SU-DHL-6 (cell line): ENCODE data around the gene HCN4.

Source experiments
- EZH2phosphoT487 ChIP-seq: fragments of 200-600 bp; sonication (generic), shearing (Covaris generic); conservative IDR thresholded peaks from 2 replicates; pipeline ENCODE4 v1.6.1; 2018; ENCODE audit warnings: mild to moderate bottlenecking, antibody characterized with exemption, low read length, moderate library complexity, mixed read lengths
- TF ChIP-seq, protein P1 (sequence below): fragments of 200-600 bp; sonication (generic); IDR thresholded peaks from one replicate; pipeline ENCODE4 v1.5.1; 2017; ENCODE audit warnings: antibody characterized with exemption, mild to moderate bottlenecking, low read length, moderate library complexity; ENCODE audit not compliant: insufficient read depth, poor library complexity, severe bottlenecking

DNA sequence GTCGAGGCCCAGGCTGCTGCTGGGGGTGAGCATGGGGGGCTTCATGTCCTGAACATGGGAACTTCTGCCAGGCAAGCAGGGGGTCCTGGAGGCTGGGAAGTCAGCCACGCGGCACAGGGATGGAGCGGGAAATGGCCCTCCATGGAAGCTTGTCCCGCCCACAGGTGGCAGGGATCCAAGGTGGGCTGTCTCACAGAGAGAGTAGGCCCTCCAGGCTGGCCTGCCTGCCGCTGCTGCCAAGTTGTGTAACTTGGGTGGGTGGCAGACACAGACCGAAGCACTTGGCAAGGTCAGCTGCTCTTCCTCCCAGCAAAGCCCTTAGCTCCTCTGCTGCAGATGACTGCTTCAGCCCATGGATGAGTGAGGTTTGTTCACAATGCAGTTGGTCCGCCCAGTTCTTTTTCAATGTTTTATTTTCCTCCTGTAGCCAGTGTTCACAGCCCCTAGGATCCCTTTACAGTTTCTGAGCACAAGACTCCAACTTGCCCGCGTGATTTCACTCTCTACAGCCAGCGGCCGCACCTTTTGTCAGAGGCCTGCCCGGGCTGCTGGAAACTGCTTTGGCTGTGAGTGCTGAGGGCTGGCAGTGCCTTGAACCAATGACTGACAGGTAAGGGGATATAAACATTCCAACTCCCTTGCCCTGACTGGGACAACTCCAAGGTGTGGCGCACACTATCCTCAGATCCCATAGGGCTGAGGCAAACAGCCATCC is 26.7 kb downstream of the HCN4 start:
- TF ChIP-seq, protein P1, sequence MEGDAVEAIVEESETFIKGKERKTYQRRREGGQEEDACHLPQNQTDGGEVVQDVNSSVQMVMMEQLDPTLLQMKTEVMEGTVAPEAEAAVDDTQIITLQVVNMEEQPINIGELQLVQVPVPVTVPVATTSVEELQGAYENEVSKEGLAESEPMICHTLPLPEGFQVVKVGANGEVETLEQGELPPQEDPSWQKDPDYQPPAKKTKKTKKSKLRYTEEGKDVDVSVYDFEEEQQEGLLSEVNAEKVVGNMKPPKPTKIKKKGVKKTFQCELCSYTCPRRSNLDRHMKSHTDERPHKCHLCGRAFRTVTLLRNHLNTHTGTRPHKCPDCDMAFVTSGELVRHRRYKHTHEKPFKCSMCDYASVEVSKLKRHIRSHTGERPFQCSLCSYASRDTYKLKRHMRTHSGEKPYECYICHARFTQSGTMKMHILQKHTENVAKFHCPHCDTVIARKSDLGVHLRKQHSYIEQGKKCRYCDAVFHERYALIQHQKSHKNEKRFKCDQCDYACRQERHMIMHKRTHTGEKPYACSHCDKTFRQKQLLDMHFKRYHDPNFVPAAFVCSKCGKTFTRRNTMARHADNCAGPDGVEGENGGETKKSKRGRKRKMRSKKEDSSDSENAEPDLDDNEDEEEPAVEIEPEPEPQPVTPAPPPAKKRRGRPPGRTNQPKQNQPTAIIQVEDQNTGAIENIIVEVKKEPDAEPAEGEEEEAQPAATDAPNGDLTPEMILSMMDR: no peak
- no peak for TF ChIP-seq EZH2phosphoT487
